PC-9 (cell line): ENCODE measurements around the gene ABCA8.

Experiments used
- CTCF ChIP-seq: fragments of 200-600 bp; sonication (generic); conservative IDR thresholded peaks from 2 replicates; pipeline ENCODE4 v1.6.1; 2017; ENCODE audit warnings: mixed run types, antibody characterized with exemption, mild to moderate bottlenecking, moderate library complexity
- EZH2 ChIP-seq: fragments of 200-600 bp; sonication (generic); IDR thresholded peaks from 2 replicates; pipeline ENCODE4 v1.8.0; 2017; ENCODE audit warnings: antibody characterized with exemption, low read depth

DNA sequence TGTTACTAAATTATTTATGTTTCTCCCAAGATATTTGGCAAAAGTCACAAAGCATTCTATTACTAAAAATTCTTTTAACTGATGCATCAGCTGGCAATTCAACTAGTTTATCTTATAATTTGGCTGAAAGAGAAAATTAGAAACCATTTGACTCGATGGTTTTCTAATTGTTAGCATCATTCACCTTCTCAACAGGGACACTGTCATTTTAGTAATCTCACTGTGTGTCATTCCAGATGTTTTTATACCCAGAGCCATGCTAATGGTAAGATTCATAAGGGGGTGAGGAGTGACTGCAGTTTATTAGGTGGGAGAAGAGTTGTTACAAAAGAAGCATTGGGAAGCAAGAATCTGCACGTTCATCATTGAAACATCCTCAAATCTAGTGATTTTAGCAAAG is 124.9 kb downstream of the ABCA8 start:
- TF ChIP-seq CTCF (no peak), EZH2 (no peak)
